ENCODE measurements around the gene ARID5A. TPM values are rescaled to one million over a fixed set of nuclear protein-coding genes. Genes with fewer than 3 reads are reported as not detected.

The ARID5A gene
- total and polyA plus RNA-seq, 2 of the 13 experiments (the other 11 are each of a cell fraction or from before 2014, with no cell fraction given) = 6.0 to 9.5 TPM

- TF ChIP-seq ZBTB49 (CRISPR knock-in tag; IDR thresholded peaks at IDR 0.05; ENCODE audit: borderline replicate concordance) (no peak), ZC3H4 (CRISPR knock-in tag; IDR thresholded peaks at IDR 0.05; ENCODE audit: borderline replicate concordance) (peak; percentile 81; the same call in 1 of the 2 replicates), RARA (CRISPR knock-in tag; IDR thresholded peaks at IDR 0.05) (peak; percentile 97), HMGXB3 (CRISPR knock-in tag; IDR thresholded peaks at IDR 0.05; ENCODE audit: borderline replicate concordance) (peak; percentile 92), ZNF530 (CRISPR knock-in tag; IDR thresholded peaks at IDR 0.05; ENCODE audit: low read depth) (no peak), SNAPC4 (CRISPR knock-in tag; IDR thresholded peaks at IDR 0.05) (no peak), ZNF674 (CRISPR knock-in tag; IDR thresholded peaks at IDR 0.05; ENCODE audit: low read depth) (no peak)
These were observed 20.1 kb downstream of the ARID5A start (continued) for GRCh38 chr2:96556441-96557330.
